Psoas muscle (tissue), 8 donors: ENCODE results near the gene RASGRF2. TPM values are rescaled to one million over a fixed set of nuclear protein-coding genes. Genes with fewer than 3 reads are reported as not detected.

ENCODE experiments used
- ATAC-seq, 4 donors: fragments of 200-7000 bp; cut with Tn5 transposase; one replicate each; pipeline ENCODE4 v1.9.1; 2020; ENCODE audit warnings: moderate library complexity in 3 of 4, mild to moderate bottlenecking in 2 of 4
- DNase-seq, 2 donors: peaks; one replicate each; pipeline ENCODE4 v3.0.0-alpha.2; 2020
- H3K27ac ChIP-seq: fragments of 200-600 bp; one replicate; pipeline ENCODE4 v1.8.0; 2022
- H3K27me3 ChIP-seq, 3 donors: fragments of 200-600 bp in 1 of 3; one replicate each; pipeline versions ENCODE4 v1.6.1 to v1.8.0; 2013 to 2022; ENCODE audit warnings: low read length in 2 of 3, mild to moderate bottlenecking in 2 of 3, moderate library complexity in 1 of 3; ENCODE audit not compliant: insufficient read depth in 3 of 3
- H3K36me3 ChIP-seq, 2 donors: fragments of 200-600 bp in 1 of 2; one replicate each; pipeline versions ENCODE4 v1.6.1 to v1.8.0; 2013 to 2022; ENCODE audit warnings: low read depth in 1 of 2, mild to moderate bottlenecking in 1 of 2, moderate library complexity in 1 of 2; ENCODE audit not compliant: insufficient read depth in 1 of 2
- H3K4me1 ChIP-seq: fragments of 200-600 bp; one replicate; pipeline ENCODE4 v1.8.0; 2022
- H3K4me3 ChIP-seq: fragments of 200-600 bp; one replicate; pipeline ENCODE4 v1.8.0; 2022; ENCODE audit warnings: mild to moderate bottlenecking
- H3K9me3 ChIP-seq: fragments of 200-600 bp; one replicate; pipeline ENCODE4 v1.8.0; 2022
- whole genome bisulfite sequencing, 3 donors: extraction: QIAGEN DNeasy Blood & Tissue Kit; methylation state at CpG; one replicate each; pipeline versions ENCODE4 v1.1.6 to v1.1.7; 2013; 5-methylcytosine and 5-hydroxymethylcytosine counted together
- intact Hi-C, 2 donors: fragments of 100-400 bp; cut with DNase I; formaldehyde crosslinking; loops; one replicate each; pipeline versions ENCODE4 v1.11.0 to v1.14.2; 2022
- polyA plus RNA-seq, 3 donors: library from polyadenylated mRNA; stranded (reverse); fragments of 200-250 nt; gene quantifications; one replicate each; pipeline ENCODE4 v1.2.3, GENCODE V29; 2013
- total RNA-seq, 4 donors: library from RNA; stranded (reverse); fragmentation: NEBNext Ultra II Directional in 2 of 4; extraction: Animal tissue kit (Norgen Biotek cat#: 25700) in 2 of 4; gene quantifications; one replicate each; pipeline versions ENCODE4 v1.2.1 to v1.2.4, GENCODE V29; 2021 to 2023
- TF ChIP-seq, protein P1 (sequence below): fragments of 200-600 bp; IDR thresholded peaks from one replicate; pipeline ENCODE4 v1.8.0; 2022; ENCODE audit warnings: antibody characterized with exemption
- donor health status: healthy with polysubstance abuse.
- donor health status: DM: no; HTN: no; CAD: no; lungs with moderate emphysema.
- donor health status: Bipolar disorder and iron deficiency.
- donor health status: healthy.
- donor health status: DM: yes; HTN: yes; CAD: no.
- donor health status: DM: no; HTN: no; CAD: no.
- donor health status: DM: no; HTN: no; CAD: no.
- donor health status: DM: yes; HTN: yes; CAD: no.

RASGRF2 gene
- total and polyA plus RNA-seq, 7 donors: 2.0 to 6.2 (median 3.2) TPM

DNA sequence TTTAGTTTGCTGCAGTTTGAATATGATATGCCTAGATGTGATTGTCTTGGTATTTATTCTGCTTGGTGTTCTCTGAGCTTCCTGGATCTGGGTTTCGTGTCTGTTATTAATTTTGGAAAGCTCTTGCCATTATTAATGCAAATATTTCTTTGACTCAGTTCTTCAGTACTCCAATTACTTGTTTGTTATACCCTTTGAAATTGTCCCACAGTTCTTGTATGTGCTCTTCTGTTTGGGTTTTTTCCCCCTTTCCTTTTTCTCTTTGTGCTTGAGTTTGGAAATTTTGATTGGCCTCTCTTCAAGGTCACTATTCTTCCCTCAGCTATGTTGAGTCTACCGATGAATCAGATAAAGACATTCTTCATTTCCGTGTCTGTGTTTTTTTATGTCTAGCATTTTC lies 176.4 kb downstream of the RASGRF2 start:
- Histone ChIP-seq H3K36me3 (no peaks in the 10 kb centered on the region), H3K27me3 (no peaks in the 10 kb centered on the region), H3K27ac (no peak overlapping the region), H3K9me3 (no peaks in the 10 kb centered on the region), H3K4me3 (no peak overlapping the region), H3K4me1 (no peaks in the 10 kb centered on the region)
- DNase-seq (no peak), ATAC-seq (no peak)
- WGBS, 3 donors: 82 to 95% (median 83%) methylated on average over 3 of the region's 3 CpGs
- TF ChIP-seq, protein P1, sequence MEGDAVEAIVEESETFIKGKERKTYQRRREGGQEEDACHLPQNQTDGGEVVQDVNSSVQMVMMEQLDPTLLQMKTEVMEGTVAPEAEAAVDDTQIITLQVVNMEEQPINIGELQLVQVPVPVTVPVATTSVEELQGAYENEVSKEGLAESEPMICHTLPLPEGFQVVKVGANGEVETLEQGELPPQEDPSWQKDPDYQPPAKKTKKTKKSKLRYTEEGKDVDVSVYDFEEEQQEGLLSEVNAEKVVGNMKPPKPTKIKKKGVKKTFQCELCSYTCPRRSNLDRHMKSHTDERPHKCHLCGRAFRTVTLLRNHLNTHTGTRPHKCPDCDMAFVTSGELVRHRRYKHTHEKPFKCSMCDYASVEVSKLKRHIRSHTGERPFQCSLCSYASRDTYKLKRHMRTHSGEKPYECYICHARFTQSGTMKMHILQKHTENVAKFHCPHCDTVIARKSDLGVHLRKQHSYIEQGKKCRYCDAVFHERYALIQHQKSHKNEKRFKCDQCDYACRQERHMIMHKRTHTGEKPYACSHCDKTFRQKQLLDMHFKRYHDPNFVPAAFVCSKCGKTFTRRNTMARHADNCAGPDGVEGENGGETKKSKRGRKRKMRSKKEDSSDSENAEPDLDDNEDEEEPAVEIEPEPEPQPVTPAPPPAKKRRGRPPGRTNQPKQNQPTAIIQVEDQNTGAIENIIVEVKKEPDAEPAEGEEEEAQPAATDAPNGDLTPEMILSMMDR: no peak
- intact Hi-C loops: no loop called here

DNA sequence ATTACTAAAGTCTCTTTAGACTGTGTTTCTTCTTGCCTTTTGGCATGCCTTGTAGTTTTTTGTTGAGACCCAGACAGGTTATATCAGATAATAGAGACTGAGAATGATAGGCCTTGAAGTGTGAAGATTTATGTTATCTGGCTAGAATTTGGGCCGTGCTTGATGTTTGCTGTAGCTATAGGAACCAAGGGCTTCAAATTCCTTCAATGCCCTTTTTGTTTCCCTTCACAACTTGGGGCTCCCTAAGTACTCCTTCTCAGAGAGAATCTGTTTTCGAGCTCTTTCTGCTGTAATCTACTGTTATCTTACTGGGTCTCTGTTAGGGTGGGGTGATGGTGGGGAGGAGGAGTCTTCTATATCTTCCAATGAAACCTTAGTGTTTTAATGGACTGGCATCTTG lies 177.7 kb downstream of the RASGRF2 start:
- TF ChIP-seq, protein P1: no peak
- Histone ChIP-seq H3K27ac (no peak overlapping the region), H3K4me3 (no peak overlapping the region), H3K4me1 (no peaks in the 10 kb centered on the region), H3K36me3 (no peaks in the 10 kb centered on the region), H3K27me3 (no peaks in the 10 kb centered on the region), H3K9me3 (no peaks in the 10 kb centered on the region)
- ATAC-seq (no peak), DNase-seq (no peak)
- 87 to 93% (median 87%) methylated on average over 2 of the region's 2 CpGs for WGBS, 3 donors
- intact Hi-C loops: no loop called here

DNA sequence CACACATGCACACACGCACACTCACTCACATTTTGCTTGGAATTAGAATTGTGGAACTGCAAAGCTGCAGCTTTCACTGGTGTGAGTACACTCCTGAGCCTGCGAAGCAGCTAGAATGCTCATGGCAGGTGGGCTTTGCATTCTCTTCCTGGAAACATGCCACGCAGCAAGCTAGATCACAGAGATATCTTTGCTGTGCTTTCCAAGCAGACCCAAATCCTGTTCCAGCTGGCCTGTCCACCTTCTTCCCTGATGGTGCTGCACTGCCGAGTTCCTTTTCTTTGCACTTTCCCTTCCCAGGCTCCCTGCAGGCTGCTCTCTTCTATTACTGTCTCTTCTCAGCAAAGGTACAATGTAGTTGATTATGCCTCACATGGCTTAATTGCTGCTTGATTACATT lies 180.3 kb downstream of the RASGRF2 start:
- ATAC-seq: no peak
- intact Hi-C loops: no loop called here

DNA sequence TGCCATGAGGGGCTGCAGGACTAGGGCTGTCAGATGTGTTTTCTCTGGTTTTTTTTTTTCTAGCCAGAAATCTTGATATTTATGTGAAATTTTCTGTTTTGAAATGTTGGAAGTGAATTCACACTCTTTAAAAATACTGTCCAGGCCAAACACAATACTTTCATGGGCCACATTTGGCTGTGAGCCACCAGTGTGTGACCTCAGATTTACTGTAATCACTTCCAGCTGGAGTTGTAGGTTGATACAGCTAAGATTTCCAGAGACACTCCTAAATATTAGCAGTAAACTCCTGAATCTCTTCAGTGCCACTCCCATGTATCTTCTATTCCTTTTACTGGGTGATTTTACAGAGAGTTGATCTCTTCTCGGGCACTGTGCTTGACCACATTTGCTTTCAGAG lies 180.8 kb downstream of the RASGRF2 start:
- intact Hi-C loops: no loop called here
- Histone ChIP-seq H3K4me1 (no peaks in the 10 kb centered on the region), H3K4me3 (no peak overlapping the region), H3K9me3 (no peaks in the 10 kb centered on the region), H3K36me3 (no peaks in the 10 kb centered on the region), H3K27me3 (no peaks in the 10 kb centered on the region), H3K27ac (no peak overlapping the region)
- WGBS, 3 donors: 44 to 50% (median 46%) methylated on average over 1 of the region's 1 CpG
- DNase-seq (peak in 1 of 2 donors; percentile 19), ATAC-seq (no peak)
- TF ChIP-seq, protein P1: no peak

More for the DNA sequence above, 180.3 kb downstream of the RASGRF2 start:
- no peak overlapping the region for H3K4me3 ChIP-seq
- no peaks in the 10 kb centered on the region for H3K9me3 ChIP-seq
- 26 to 35% (median 26%) methylated on average over 4 of the region's 4 CpGs for WGBS, 3 donors
- no peak overlapping the region for H3K27ac ChIP-seq
- H3K36me3 ChIP-seq: no peaks in the 10 kb centered on the region
- DNase-seq: no peak
- no peaks in the 10 kb centered on the region for H3K27me3 ChIP-seq
- no peaks in the 10 kb centered on the region for H3K4me1 ChIP-seq
- TF ChIP-seq, protein P1: no peak

DNA sequence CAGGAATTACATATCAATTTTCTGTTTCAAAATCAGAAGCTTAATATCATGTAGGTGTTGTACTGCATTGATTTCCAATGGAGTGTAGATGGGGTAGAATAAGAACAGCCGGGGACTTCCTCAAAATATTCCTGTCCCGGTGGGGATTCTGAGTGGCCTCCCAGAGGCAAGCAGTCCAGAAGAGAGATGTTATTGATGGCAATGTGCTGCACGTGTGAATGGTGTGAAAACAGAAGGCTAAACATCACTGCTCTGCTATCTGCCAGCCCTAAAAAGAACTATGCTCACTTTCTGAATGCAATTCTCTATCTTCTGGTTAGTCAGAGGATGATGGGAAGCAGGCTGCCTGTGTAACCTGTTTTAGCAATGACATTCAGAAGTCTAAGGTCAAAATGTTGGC lies 181.9 kb downstream of the RASGRF2 start:
- 79 to 81% (median 79%) methylated on average over 3 of the region's 3 CpGs for WGBS, 3 donors
- TF ChIP-seq, protein P1: no peak
- H3K9me3 ChIP-seq: no peaks in the 10 kb centered on the region
- no peak for ATAC-seq
- H3K27ac ChIP-seq: no peak overlapping the region
- no peaks in the 10 kb centered on the region for H3K27me3 ChIP-seq
- no peak for DNase-seq
- intact Hi-C loops: no loop called here
- H3K4me3 ChIP-seq: no peak overlapping the region
- no peaks in the 10 kb centered on the region for H3K36me3 ChIP-seq
- H3K4me1 ChIP-seq: peaks cover 9% of the 10 kb centered on the region
